ENCODE measurements around the gene NCK2. TPM values are rescaled to one million over a fixed set of nuclear protein-coding genes. Genes with fewer than 3 reads are reported as not detected.

Gene NCK2
- total RNA-seq, 1 experiment from 2014 or later, result 26.7 TPM

DNA sequence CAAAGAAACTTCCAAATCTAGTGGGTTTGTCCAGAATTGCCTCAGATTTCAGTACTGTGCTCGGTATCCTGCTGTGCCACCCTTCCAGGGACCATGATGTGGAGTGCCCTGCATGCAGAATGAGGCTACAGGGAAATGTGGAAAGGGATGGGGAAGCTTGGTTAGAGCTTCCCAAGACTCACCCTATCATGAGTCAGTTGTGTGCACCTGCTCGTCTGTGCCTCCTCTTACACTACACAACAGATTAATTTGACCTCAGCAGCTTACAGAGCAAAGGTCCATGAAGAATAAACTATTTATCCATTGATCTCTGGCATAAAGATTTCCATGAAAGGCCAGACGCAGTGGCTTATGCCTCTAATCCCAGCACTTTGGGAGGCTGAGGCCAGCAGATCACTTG is 21.3 kb upstream of the NCK2 start:
- Histone ChIP-seq H3K36me3 (ENCODE audit: control insufficient read depth in 1 of 2, insufficient read depth in 2 of 2, low read length in 2 of 2) (no peaks in the 10 kb centered on the region), H3K4me2 (ENCODE audit: low read length) (no peak overlapping the region), H4K20me1 (ENCODE audit: insufficient read depth) (no peaks in the 10 kb centered on the region), H3K27me3 (ENCODE audit: insufficient read depth, low read length) (peaks cover 9% of the 10 kb centered on the region; the same call in 1 of the 2 replicates), H3K4me1 (ENCODE audit: control insufficient read depth in 1 of 2, insufficient read depth in 2 of 2, low read length in 2 of 2) (no peaks in the 10 kb centered on the region), H3K9me3 (ENCODE audit: control insufficient read depth in 1 of 2, insufficient read depth in 1 of 2, low read depth in 1 of 2, low read length in 2 of 2) (peaks cover 0 to 6% of the 10 kb centered on the region in 2 experiments; a peak in 1 of 4 replicates), H2AFZ (ENCODE audit: low read depth, low read length, poor library complexity, severe bottlenecking) (no peak overlapping the region), H3K9ac (ENCODE audit: low read length) (no peak overlapping the region), H3K79me2 (ENCODE audit: insufficient read depth, low read length) (no peaks in the 10 kb centered on the region), H3K4me3 (replicated peaks in 1 of 2; ENCODE audit: low read depth in 1 of 2, low read length in 2 of 2) (no peak overlapping the region), H3K27ac (ENCODE audit: low read depth, low read length) (no peak overlapping the region), H3K9me2 (ENCODE audit: insufficient read depth) (no peaks in the 10 kb centered on the region)
- RAD21 ChIA-PET (ENCODE audit: low non-redundant PET in 1 of 2, low total read pairs in 2 of 2, uncharacterized antibody in 2 of 2, unreplicated experiment in 2 of 2), result no interaction called here
- POLR2A ChIA-PET, result no interaction called here
- TF ChIP-seq JUND (IDR thresholded peaks at IDR 0.05), result no peak
- TF ChIP-seq, protein P1, sequence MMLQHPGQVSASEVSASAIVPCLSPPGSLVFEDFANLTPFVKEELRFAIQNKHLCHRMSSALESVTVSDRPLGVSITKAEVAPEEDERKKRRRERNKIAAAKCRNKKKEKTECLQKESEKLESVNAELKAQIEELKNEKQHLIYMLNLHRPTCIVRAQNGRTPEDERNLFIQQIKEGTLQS (IDR thresholded peaks at IDR 0.05), result no peak
- intact Hi-C loops (cut with micrococcal nuclease), result no loop called here
- no peak for DNase-seq (ENCODE audit: low read depth, low spot score)
- CTCF ChIA-PET, result no interaction called here
- ATAC-seq, result no peak
- no TSS peak for BruUV-seq (replicated peaks)

DNA sequence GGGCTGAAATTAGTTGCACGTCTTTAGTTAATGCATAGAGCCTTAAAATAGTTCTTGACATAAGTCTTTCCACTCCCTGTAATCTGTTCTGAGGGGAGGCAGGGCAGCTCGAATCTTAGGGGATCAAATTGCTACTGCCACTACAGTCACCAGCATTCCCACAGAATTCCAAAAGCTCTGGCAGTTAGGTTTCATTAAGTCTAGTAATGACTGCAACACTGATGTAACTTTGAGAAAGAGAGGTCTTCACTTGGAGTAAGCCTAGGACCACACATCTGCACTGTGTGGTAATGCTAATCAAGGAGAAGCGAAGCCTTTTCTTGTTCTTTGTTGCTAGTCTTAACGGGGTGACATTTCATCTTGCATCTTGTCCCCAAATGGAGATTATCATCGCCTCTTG is 19.3 kb upstream of the NCK2 start:
- BruUV-seq (replicated peaks), result no TSS peak
- DNase-seq (ENCODE audit: low read depth, low spot score) (no peak), ATAC-seq (no peak)
- Histone ChIP-seq H3K9me3 (ENCODE audit: control insufficient read depth in 1 of 2, insufficient read depth in 1 of 2, low read depth in 1 of 2, low read length in 2 of 2) (peaks cover 0 to 14% of the 10 kb centered on the region in 2 experiments; a peak in 1 of 4 replicates), H3K4me2 (ENCODE audit: low read length) (no peak overlapping the region), H3K36me3 (ENCODE audit: control insufficient read depth in 1 of 2, insufficient read depth in 2 of 2, low read length in 2 of 2) (no peaks in the 10 kb centered on the region), H3K9me2 (ENCODE audit: insufficient read depth) (no peaks in the 10 kb centered on the region), H4K20me1 (ENCODE audit: insufficient read depth) (no peaks in the 10 kb centered on the region), H3K27me3 (ENCODE audit: insufficient read depth, low read length) (peaks cover 8% of the 10 kb centered on the region; the same call in 1 of the 2 replicates), H2AFZ (ENCODE audit: low read depth, low read length, poor library complexity, severe bottlenecking) (no peak overlapping the region), H3K9ac (ENCODE audit: low read length) (no peak overlapping the region), H3K4me3 (replicated peaks in 1 of 2; ENCODE audit: low read depth in 1 of 2, low read length in 2 of 2) (no peak overlapping the region), H3K27ac (ENCODE audit: low read depth, low read length) (no peak overlapping the region), H3K4me1 (ENCODE audit: control insufficient read depth in 1 of 2, insufficient read depth in 2 of 2, low read length in 2 of 2) (no peaks in the 10 kb centered on the region), H3K79me2 (ENCODE audit: insufficient read depth, low read length) (no peaks in the 10 kb centered on the region)
- no peak for TF ChIP-seq POLR2AphosphoS5 (IDR thresholded peaks at IDR 0.05; ENCODE audit: low read depth, low read length)
- TF ChIP-seq, protein P1 (IDR thresholded peaks at IDR 0.05), result no peak
- no peak for TF ChIP-seq ZFX (IDR thresholded peaks at IDR 0.05)
- TF ChIP-seq, protein P2, sequence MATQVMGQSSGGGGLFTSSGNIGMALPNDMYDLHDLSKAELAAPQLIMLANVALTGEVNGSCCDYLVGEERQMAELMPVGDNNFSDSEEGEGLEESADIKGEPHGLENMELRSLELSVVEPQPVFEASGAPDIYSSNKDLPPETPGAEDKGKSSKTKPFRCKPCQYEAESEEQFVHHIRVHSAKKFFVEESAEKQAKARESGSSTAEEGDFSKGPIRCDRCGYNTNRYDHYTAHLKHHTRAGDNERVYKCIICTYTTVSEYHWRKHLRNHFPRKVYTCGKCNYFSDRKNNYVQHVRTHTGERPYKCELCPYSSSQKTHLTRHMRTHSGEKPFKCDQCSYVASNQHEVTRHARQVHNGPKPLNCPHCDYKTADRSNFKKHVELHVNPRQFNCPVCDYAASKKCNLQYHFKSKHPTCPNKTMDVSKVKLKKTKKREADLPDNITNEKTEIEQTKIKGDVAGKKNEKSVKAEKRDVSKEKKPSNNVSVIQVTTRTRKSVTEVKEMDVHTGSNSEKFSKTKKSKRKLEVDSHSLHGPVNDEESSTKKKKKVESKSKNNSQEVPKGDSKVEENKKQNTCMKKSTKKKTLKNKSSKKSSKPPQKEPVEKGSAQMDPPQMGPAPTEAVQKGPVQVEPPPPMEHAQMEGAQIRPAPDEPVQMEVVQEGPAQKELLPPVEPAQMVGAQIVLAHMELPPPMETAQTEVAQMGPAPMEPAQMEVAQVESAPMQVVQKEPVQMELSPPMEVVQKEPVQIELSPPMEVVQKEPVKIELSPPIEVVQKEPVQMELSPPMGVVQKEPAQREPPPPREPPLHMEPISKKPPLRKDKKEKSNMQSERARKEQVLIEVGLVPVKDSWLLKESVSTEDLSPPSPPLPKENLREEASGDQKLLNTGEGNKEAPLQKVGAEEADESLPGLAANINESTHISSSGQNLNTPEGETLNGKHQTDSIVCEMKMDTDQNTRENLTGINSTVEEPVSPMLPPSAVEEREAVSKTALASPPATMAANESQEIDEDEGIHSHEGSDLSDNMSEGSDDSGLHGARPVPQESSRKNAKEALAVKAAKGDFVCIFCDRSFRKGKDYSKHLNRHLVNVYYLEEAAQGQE (IDR thresholded peaks at IDR 0.05; ENCODE audit: low read depth), result no peak
- TF ChIP-seq RAD21 (IDR thresholded peaks at IDR 0.05; ENCODE audit: low read depth), result no peak
- TF ChIP-seq EZH2phosphoT487 (IDR thresholded peaks at IDR 0.05; ENCODE audit: borderline replicate concordance), result no peak
- TF ChIP-seq, protein P3, sequence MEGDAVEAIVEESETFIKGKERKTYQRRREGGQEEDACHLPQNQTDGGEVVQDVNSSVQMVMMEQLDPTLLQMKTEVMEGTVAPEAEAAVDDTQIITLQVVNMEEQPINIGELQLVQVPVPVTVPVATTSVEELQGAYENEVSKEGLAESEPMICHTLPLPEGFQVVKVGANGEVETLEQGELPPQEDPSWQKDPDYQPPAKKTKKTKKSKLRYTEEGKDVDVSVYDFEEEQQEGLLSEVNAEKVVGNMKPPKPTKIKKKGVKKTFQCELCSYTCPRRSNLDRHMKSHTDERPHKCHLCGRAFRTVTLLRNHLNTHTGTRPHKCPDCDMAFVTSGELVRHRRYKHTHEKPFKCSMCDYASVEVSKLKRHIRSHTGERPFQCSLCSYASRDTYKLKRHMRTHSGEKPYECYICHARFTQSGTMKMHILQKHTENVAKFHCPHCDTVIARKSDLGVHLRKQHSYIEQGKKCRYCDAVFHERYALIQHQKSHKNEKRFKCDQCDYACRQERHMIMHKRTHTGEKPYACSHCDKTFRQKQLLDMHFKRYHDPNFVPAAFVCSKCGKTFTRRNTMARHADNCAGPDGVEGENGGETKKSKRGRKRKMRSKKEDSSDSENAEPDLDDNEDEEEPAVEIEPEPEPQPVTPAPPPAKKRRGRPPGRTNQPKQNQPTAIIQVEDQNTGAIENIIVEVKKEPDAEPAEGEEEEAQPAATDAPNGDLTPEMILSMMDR (IDR thresholded peaks at IDR 0.05 in 2 of 3, conservative IDR thresholded peaks at IDR 0.05 in 1 of 3; ENCODE audit: borderline replicate concordance in 1 of 3, insufficient read depth in 1 of 3, low read depth in 2 of 3, low read length in 2 of 3), result no peak
- ChIA-PET CTCF (no interaction called here), RAD21 (ENCODE audit: low non-redundant PET in 1 of 2, low total read pairs in 2 of 2, uncharacterized antibody in 2 of 2, unreplicated experiment in 2 of 2) (no interaction called here), POLR2A (no interaction called here)
- intact Hi-C loops (cut with micrococcal nuclease), result no loop called here
